Measurements from ENCODE around the gene KANK4.

KANK4 gene

DNA sequence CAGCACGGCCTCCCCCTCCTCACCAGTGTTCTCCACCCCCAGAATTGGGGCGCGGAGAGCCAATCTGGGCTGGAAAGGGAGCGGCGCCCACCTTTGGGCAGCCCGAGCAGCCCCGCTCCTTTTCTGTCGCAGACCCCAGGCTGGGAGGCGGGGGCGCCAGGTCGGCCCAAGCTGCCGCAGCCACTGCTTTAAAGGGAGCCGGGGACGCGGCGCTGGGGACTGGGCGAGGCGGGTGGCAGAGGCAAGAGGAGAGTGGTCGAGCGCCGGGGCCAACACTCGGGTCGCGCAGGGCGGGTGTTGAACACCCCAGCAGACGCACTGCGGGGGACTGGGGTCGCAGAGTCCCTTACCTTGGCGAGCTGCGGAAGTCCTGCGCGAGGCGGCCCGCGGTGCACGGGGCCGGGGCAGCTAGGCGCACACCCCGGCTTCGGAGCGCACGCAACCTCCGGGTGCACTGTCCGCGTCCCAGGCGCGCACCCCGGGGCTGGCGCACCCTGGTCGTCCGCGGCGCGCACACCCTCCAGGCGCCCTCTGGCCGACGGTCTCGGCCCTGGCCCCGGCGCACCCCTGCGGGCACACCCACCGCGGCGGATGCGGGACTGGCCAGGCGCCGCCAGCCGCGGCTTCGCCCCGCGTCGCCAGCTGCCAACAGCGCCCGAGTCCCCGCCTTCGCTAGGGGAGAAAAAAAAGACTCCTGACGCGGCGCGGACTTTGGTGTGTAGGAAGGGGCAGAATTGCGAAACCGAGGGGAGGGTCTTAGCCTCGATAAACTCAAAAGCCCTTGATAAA is at the start of gene KANK4:
KANK4 (minus strand) TSS at position 679 of the 789 bp plus-strand sequence. CDS start 37,870 bp downstream, outside the sequence.
- no peak for DNase-seq

DNA sequence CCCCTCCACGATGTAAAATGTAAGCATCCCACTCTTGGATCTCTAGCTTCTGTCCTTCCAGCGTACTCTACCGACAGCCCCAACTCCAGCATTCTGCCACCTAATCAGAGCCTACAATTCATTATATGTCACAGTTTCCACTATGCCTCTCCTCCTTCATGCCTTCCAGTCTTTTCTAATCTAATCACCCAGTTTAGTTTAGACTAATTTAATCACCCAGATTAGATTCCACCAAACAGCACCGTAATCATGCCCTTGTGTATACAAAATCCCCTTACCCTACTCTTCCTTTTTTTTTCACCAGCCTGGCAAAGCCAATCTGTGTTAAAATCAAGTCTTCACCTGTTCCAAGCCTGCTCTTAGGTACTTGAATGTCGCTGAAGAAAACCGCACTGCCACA is 49.8 kb upstream of the KANK4 start:
- DNase-seq, result no peak

DNA sequence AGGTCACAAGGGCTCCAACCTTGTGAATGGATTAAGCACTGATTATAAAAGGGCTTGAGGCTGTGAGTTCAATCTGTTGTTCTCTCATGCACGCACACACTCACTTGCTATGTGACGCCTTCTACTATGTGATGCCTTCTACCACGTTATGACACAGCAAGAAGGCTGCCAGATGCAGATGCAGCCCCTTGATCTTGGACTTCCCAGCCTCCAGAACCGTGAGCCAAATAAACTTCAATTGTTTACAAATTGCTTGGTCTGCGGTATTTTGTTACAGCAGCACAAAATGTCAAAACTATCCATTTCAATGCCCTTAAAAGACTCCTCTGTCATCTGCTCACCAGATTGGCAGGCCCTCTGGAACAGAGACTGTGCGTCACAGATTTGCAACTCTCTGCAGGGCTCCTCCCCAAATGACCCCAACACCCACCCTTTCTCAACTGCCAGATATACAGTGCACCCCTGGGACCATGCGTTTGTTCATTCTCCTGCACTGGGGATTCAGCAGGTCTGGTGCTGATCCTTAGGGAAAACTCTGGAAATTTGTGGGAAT is 47.8 kb upstream of the KANK4 start:
- no peak for DNase-seq

- no peak for DNase-seq
Measured at GRCh38 chr1:62364721-62365120, 45.5 kb upstream of the KANK4 start.

DNA sequence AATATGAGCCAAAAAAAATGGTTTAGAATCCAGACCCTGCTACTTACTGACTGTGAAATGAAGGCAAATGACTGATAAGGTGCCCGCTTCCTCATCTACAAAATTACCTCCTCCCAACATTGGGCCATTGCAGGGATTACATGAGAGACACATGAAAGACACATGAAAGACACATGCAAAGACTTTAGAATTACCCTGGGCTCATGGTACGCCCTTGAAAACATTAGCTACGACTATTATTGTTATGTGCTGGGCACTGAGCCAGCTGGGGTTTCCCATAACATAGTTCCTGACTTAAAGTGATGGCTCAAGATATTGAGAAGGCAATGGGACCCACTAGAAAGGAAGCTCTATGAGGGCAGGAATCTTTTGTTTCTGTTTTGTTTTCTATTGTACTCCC is 43.7 kb upstream of the KANK4 start:
- no peak for DNase-seq

- no peak for DNase-seq
Measured at GRCh38 chr1:62362061-62362917, 43.1 kb upstream of the KANK4 start.

DNA sequence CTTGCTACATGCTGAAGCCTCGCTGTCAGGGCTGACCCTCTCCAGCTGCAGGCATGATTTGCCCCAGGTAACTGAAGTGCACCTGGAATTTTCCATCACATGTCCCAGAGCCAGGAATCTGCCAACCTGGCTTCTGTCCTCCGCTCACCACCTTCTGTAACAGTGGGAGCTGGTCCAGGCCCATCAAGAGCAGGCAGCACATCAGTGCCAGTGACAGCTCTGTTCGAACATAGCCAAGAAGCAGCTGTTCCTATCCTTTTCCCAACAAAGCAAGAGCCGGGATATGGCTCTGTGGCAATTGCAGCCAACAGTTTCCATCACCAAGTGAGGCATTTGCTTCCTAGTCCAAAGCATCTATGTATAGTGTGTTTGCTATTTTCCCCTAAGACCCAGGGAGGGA is 42.2 kb upstream of the KANK4 start:
- DNase-seq, result no peak

DNA sequence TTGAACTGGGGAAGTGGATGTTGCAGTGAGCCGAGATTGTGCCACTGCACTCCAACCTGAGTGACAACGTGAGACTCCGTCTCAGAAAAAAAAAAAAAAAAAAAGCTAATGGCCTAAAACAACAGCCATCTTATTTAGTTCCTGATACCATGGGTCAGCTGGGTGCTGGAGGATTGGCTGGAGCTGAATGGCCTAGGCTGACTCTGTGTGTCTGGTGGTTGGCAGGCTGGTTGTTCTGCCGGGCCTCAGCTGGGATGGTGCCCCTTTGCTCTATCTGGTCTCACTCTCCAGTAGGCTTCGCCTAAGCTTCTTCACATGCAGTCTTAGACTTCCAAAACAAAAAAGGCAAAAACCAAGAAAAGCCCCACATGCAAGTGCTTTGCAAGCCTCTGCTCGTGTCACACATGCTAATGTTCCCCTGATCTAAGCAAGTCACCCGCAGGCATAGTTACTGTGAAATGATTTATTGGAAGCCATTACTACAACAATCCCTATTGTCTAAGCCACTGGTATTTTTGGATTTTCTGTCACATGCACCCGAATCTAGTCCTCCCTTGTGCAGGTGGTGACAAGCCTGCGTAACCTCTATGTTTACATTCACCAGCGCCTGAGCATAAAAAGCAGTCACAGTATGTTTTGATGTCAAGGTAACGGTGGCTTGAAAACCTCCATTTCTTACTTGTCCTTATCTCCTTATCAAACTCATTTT is 39.6 kb upstream of the KANK4 start:
- no peak for DNase-seq

DNA sequence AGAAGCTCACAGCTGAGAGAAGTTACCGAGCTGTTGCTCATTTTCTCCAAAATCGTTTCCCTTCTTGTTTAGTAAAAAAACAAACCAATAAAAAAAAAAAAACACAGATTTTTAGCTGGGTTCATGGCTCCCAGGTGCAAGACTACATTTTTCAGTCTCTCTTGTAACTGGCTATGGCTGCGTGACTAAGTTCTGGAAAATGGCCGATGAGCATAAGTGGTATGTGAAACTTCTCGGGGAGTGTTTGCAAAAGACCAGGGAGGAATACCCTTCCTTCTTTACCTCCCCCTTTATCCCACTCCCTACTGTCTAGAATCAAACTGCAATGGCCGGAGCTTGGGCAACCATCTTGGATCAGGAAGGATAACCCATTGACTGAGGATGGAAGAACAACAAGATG is 38.7 kb upstream of the KANK4 start:
- no peak for DNase-seq

DNA sequence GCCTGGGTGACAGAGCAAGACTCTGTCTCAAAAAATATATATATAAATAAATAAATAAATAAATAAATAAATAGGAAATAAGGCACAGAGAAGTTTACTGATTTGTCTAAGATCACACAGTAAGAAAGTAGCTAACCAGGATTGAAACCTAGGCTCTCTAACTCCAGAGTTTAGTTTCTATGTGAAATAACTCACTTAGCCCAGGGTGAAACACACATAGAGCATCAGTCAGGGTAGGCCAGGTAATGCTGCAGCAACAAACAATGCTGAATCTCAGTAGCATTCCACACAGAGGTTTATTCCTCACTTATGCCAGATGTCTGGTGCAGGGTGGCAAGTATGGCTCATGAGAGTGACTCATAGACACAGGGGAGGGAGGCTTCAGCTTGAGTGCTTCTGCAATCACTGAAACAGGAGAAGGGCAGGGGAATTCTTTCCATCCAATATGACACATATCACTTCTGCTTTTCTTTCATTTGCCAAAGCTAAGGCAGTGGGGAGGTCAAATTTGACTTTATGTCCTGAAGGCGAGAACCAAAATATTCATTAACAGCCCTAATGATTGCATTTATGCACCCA is 37.1 kb upstream of the KANK4 start:
- no peak for DNase-seq

GRCh38 chr1:62355095-62355494 is 35.9 kb upstream of the KANK4 start:
- DNase-seq, result no peak

DNA sequence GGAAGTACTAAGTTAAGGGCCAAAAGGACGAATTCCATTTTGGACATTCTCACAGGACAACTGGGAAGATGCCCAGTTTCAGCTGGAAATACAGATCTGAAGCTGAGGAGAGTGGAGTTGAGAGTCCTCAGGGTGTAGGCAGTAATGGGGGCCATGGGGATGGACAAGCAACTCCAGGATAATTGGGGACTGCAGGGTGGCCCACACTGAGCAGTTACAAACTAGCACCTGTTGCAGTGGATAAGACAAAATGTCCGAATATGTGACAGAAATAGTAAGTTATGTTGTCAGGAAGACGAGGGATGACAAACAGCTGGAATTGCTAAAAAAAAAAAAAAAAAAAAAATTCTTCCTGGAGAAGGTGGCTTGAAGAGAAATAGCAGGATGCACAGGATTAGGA is 34.6 kb upstream of the KANK4 start:
- no peak for DNase-seq

DNA sequence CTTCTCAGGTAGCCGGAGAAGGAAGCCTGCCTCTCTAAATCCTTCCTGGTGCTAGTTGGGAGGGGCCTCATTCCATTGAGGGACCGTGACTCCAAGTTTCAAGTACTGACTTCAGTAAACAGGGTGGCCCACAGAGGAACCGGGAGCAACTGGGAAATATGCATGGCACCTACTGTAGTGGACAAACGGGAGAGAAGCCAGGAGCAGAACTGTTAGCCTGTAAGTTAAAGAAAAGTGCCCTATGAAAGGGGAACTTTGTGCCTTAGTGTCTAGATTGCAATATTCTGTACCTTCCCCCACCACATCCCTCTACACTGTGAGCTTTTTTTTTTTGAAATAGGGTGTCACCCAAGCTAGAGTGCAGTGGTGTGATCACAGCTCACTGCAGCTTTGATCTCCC is 33.2 kb upstream of the KANK4 start:
- no peak for DNase-seq

- DNase-seq, result no peak
Measured at GRCh38 chr1:62349470-62350233, 30.4 kb upstream of the KANK4 start.

DNA sequence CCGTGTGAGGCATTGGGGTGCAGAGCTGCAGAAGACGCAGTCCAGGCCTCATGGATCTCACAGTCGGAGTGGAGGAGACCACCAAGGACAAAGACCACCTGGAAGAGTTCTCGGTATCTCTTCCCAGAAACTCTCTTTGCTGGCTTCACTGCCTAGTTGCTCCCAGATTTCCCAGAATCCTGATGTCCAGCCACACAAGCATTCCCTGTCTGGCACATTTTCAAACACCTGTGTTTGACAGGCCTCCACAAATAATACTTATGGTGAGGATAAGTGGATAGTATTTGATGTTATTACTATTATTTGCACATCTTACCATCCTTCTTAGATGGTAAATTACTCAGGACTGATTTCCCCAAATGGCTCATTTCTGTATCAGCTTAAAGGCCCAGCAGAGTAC is 27.7 kb upstream of the KANK4 start:
- no peak for DNase-seq

DNA sequence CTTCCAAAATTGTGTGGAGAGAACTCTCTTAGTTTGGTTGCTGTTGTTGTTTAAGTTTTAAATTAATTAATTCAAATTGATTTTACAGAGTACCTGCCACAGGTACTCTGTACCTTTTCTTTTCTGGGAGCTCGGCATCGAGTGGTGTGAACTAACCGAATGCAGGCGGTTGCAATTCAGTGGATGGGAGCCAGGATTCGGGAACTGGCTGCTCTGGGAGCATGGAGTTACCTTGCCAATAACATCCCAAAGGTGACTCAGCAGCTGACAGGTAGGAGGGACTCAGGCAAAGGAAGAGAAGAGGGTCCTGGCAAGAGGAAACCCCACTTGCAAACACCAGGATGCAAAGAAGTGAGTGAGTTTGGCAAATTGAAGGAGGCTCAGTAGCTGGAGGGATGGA is 24.7 kb upstream of the KANK4 start:
- DNase-seq, result no peak

DNA sequence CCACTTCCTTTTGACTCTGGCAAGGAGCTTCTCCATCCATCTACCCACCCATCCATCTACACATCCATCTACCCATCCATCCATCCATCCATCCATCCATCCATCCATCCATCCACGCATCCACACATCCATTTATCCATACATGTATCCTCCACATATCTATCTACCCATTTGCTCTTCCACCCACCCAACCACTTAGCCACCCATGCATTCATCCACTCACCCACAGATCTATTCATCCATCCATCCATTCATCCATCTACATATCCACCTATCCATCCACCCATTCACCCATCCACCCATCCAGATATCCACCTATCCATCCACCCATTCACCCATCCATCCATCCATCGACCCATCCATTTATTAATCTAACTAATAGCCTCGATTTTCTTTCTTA is 23.0 kb upstream of the KANK4 start:
- DNase-seq, result no peak

DNA sequence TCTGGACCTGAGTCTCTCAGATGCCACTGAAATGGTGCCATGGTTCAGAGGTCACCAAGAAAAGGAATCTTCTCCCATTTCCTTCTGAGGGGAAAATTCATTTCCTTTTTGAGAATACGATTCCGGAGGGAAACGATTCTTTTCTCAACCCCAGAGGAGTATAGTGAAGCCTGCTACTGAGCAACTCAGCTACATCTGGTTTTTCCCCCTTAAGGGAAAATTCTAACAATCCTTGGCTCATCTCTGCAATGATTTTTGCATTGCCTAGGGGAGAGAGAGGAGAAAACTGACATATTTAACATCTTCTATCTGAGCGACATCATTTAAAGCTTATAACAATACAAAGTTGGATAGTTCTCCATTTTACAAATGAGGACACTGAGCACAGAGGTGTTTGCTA is 22.4 kb upstream of the KANK4 start:
- no peak for DNase-seq

DNA sequence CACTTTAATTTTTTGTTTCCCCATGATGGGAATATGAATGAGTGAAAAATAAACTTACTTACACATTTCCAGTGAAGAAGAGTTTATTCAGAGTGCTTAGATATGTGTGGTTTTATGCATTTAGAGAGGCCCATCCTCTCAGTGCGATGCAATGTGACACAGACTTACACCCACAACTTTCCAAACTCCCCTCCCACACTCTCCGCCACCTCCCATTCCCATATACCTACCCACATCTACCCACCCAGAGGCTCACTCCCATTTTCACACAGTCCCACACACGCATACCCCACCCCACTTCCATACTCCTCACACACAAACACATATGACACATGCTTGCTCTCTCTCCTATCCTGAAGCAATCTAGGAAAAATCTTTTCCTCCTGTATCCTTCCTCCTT is 21.9 kb upstream of the KANK4 start:
- no peak for DNase-seq

GRCh38 chr1:62337706-62338631 is 18.7 kb upstream of the KANK4 start:
- DNase-seq, result no peak
